EH (cell line): ENCODE results near the gene BCAS3.
"Not testable (repeated sequence)": the region's sequence is repeated elsewhere in the genome, so short reads cannot be mapped to it uniquely, and the experiment has no call there.

Experiments
- DNase-seq: peaks from one replicate; pipeline ENCODE4 v3.0.0-alpha.2; 2015; ENCODE audit warnings: low read depth

Gene BCAS3

DNA sequence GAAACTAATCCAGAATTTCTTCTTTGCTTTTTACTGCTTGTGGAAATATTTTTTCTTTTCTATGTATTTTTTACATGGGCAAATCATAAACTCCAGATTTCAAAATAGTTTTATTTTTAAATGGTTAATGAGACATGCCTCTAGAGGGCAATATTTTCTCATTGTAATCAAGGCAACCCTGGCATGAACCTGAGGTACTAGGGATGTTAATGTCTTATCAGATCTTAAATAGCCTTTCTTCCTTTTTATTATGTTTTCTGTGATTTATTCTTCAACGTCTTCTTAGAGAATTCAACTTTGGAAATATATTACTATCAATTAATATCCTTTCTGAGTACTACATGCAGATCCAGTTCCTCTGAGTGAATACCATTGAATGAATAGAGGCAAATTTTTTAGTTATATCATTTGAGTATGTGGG lies 324.7 kb downstream of the BCAS3 start:
- peak; percentile 66 for DNase-seq

DNA sequence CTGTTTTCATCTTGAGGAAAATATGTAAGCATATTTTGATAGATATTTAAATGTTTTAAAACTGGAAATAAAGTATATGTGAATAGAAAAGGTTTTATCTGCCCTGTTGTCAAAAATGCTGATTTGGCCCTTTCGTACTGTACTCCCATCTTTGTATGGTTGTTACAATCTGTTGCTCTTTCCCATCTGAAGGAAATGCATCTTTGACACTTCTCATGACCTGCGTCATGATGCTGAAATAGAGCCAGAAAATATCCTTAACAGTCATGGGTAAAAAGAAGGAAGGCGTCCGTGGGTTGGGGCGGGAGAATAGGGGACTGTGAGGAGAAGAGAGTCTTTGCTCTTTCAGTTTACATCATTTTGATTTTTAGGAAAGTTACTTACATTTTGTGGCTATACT lies 327.7 kb downstream of the BCAS3 start:
- no peak for DNase-seq

- not testable (repeated sequence) for DNase-seq
Observed at GRCh38 chr17:61005958-61006357, 328.3 kb downstream of the BCAS3 start.

DNA sequence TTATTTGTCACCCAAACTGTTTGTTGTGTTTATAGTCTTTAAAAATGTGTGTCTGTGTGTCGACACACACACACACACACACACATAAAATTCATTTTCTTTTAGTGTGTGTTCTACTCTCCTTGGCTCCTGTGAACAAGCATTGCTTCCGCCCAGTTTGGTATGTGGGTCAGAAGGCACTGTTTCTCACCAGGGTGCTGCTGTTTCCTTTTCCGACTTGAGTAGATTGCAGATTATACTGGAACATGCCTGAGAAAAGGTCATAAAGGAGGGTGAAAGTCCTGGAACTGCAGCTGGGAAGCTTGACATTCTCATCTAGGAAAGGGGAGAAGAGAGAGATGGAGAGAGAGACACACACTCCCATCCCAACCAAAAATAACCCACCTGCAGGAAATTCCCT lies 330.3 kb downstream of the BCAS3 start:
- DNase-seq = no peak

DNA sequence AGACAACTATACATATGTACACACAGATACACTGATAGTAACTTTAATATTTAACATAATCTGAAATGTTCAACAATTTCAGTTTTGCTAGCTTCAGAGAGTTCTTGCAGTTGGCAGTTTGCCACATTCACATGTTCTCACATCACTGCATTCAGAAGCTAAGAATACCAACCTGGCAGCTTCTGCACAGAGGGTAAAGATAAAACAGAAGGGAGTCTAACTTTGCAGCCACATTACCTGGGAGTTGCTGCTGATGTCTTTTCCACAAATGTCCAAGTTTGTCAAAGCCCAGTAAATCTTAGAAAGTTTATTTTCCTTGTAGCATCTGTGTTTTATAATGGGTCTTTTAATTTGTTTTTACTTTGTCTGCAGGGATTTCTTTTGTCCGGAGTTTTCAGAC lies 332.0 kb downstream of the BCAS3 start:
- peak; percentile 21 for DNase-seq

GRCh38 chr17:61010661-61011170 lies 333.1 kb downstream of the BCAS3 start:
- peak; percentile 45 for DNase-seq

DNA sequence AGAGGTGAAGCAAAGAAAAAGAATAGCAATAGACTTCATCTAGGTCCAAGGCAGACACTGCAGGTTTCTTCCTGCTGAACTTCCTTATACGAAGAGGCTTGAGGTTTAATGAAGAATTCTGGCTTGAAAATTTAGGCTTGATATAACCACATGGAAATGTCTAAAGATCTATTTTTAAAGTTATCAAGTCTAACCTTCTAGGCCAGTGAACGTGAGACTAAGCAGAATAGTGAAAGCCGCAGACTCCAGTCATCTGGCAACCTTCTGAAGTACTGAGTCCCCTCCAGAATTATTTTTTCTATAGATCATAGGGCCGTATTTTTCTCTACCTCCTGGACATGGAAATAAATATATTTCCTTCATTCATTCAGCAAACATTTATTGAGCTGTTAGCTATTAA lies 333.6 kb downstream of the BCAS3 start:
- no peak for DNase-seq

DNA sequence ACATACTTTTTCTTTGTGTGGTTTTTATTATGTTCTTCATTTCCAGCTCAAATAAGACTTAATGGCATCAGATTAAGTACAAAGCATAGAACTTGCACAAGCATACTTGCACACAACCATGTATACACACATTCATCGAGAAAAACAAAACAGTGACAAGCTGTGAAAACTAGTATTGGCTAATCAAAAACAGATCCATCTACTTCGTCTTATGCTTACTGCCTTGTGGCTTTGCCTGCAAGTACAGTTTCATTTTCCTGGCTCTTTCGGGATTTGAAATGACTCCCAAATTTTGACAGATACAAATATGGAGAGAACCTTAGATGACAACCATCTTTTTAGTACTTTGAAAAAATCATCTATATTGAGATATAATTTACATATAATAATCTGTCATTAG lies 338.3 kb downstream of the BCAS3 start:
- peak; percentile 7 for DNase-seq

DNA sequence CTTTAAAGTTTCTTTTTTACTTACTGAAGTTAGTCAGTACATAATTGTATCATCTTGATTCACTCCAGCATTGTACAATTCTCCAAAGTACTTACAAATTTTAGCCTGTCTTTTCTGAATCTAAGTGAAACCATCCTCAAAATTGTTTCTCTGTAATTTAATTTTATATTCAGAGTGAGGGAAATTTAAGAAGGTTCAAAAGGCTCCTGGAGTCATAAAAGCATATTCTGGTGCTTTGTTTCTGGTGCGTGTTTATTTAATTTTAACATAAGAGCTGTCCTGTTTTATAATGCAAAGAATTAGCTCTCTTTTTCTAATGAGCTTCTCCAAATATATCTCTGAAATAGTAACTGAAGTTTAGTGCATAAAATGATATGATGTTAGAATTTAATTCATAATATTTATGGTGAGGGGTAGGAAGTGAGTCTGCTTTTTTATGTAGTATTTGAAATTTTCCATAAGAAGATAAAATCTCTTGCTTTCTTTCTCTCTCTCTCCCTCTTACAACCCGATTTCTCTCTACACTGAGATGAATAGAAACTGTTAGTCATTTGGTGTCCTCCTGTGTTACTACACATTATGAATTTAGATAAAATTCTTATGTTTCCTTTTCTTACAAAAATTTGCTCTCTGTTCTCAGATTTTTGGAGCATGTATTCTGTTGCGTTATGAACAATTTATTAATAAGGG lies 339.8 kb downstream of the BCAS3 start:
- no peak for DNase-seq

DNA sequence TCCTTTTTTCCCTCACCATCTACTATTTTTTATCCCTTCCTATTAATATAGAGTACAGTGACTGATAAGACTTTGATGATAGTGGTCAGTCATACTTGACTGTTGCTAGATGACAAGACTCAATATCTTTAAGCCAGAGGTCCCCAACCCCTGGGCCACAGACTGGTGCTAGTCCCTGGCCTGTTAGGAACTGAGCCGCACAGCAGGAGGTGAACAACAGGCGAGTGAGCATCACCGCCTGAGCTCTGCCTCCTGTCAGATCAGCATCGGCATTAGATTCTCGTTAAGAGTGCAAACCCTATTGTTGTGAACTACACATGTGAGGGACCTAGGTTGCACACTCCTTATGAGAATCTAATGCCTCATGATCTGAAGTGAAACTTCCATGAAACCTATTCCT lies 341.3 kb downstream of the BCAS3 start:
- no peak for DNase-seq

GRCh38 chr17:61023996-61024395 lies 346.3 kb downstream of the BCAS3 start:
- no peak for DNase-seq

DNA sequence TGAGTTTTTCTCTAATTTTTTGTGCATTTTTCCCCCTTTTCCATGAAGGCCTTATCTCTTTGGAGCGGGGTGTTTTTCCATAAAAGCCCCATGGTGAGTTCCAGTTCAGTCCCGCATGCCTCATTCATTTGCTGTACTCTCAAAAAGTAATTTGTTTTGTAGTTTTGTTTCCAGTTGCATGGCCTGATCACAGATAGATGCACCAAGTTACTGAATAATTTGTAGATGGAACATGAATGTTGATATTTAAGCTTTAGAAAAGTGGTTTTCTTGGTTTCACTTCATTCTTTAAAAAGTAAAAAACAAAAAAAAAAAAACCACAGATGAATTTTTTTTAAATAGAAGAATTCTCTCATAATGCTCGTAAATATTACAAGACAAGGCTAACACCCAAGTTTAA lies 349.2 kb downstream of the BCAS3 start:
- no peak for DNase-seq

- no peak for DNase-seq
Observed at GRCh38 chr17:61029181-61029580, 351.5 kb downstream of the BCAS3 start.

- no peak for DNase-seq
Observed at GRCh38 chr17:61040666-61041065, 363.0 kb downstream of the BCAS3 start.

DNA sequence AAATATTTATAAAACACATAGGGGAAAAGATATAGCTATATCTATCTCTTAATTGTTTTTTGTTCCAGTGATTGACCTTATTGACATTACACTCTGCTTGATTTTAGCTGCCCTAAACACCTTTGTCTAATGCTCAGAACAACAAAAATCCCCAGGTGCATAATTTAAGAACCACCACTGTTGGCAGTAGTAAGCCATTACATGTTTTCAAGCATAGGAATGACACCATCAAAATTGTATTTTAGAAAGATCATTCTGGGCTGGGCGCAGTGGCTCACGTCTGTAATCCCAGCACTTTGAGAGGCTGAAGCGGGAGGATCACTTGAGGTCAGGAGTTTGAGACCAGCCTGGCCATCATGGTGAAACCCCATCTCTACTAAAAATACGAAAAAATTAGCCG lies 364.7 kb downstream of the BCAS3 start:
- not testable (repeated sequence) for DNase-seq

DNA sequence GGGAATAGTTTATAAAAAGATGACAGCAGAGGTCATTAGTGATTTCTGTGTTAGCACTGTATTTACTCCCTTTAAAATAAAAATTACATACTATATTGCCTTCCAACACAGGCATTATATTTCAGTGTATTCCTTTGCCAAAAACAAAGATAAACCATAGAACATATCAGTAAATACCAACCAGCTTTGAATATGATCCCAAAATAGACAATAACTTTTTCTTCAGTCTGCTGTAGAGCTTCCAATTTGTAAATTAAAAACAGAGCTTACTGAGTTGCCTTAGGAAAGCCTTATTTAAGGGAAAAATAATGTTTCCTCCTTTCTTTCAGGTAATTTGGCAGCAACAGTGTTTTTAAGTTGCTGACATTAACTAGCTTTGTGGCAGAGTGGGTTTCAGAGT lies 369.9 kb downstream of the BCAS3 start:
- DNase-seq = no peak

DNA sequence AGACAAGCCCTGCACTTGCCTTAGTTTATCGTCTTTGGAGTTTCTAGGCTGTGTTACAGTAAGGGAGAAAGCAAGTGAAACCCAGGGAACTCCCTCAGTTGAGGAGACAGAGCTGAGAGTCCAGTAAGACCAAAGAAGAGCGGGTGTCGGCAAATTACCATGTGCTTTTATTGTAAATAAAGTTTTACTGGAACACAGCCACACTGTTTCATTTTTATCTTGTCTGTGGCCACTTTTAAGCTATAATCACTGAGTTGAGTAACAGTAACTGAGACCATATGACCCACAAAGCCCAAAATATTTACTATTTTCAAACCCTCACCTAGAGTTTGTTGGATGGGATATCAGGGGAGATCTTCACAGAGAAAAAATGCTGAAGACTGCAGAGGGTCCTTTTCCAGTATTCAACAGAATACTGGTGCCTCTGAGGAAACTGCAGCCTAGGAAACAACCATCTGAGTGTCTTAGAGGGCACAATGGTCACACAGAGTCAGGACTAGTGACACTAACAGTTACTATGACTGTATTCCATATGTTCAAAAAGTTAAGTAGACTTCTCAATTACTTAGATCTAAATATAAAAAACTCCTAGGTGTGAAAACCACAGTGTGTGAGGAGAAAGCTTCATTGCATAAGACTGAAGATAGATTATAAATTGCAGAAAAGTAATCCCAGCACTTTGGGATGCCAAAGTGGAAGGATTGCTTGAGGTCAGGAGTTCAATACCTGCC lies 370.9 kb downstream of the BCAS3 start:
- peak; percentile 3 for DNase-seq

GRCh38 chr17:61053469-61053868 lies 375.8 kb downstream of the BCAS3 start:
- DNase-seq = no peak

GRCh38 chr17:61054436-61054835 lies 376.8 kb downstream of the BCAS3 start:
- no peak for DNase-seq

- DNase-seq = no peak
Observed at GRCh38 chr17:61057257-61057656, 379.6 kb downstream of the BCAS3 start.

DNA sequence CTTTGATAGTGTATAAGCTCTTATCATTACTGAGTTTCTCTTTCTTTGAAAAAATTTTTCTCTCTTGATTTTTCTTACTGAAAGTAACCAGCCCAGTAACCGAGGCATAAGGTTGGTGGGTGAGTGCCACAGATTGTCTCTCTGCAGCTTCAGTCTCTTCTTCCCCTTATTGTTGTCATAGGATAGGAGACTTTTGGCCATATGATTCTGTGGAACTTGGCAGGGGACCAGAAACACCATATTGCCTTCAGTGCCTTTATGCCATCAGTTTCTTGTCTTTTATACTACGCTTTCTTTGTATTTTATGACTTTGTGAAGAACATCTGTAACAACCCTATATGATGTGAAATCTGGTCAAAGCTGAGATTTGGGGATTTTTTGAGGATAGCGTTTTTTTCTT lies 380.4 kb downstream of the BCAS3 start:
- DNase-seq = no peak

DNA sequence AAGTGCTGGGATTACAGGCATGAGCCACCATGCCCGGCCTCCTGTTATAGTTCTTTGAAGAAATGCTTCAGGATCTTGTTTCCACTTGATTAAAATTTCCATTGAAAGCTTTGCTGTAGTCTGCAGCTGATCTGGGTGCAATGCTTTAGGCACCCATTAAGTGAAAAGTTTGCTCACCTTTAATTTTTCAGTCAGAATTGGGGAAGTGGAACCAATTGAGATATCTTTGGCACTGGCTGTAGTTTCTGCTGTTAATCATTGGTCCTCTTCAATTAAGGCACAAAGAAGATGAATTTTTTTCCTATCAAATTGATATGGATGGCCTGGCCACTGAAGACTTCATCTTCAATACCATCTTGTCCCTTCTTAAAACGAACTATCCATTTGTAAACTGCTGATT lies 385.9 kb downstream of the BCAS3 start:
- no peak for DNase-seq

DNA sequence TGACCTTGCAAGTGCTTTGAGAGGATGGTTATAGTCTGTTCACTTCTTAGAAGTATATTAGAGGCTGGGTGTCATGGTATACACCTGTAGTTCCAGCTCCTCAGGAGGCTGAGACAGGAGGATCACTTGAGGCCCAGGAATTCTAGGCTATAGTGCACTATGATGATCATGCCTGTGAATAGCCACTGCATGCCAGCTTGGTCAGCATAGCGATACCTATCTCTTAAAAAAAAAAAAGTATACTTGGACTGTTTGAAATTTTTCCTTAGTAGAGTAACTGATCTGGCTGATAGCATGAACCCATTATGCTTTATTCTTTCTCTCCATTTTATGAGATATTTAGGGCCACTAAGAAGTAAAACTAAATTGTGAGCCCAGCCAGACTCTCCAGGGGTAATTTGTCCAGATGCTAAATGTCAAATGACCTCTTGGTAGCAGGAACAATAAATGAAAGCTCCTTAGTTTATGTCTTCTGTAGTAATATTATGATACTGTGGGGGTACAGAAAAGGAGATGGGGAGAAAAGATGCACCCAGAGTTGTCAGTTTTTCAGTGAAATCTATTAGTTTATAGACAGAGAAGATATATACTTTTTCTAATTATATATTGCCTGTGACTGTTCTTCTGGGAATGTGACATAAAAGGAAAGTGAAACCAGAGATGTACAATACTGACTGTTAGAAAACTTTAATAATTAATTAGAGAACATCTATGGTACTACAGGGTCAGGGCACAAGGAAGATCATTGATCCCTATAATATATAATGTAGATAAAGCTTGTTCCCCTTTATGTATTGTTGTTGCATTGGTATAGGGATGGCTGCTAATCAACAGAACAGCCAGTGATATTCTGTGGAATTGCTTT lies 386.7 kb downstream of the BCAS3 start:
- peak; percentile 31 for DNase-seq
